ENCODE data around the gene HRAS. TPM values are rescaled to one million over a fixed set of nuclear protein-coding genes. Genes with fewer than 3 reads are reported as not detected.

Gene HRAS
- total and polyA plus RNA-seq, 7 donors: 43.6 to 76.2 (median 56.3) TPM

DNA sequence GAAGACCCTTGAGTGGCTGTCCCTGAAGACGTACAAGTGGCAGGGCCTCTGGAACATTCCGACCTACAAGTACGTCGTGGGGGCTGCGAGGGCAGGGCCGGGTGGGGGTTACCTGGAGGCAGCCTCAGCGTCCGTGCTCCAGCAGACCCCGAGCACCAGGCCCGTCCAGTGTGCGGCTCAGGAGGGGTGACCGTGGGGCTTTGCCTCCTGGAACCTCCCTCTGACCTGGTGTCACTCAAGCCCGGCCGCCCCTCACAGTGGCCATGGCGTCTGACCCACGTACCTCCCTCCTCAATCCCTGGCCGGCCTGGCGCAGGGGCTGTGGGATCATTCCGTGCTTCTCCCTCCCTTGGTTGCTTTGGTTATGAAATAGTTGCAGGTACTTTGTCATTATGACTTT is 46.8 kb downstream of the HRAS start:
- H3K4me3 ChIP-seq: no peak overlapping the region
- H3K9me3 ChIP-seq: no peaks in the 10 kb centered on the region
- 93 to 96% (median 95%) methylated on average over 19 of the region's 19 CpGs for WGBS, 3 donors
- intact Hi-C loops (cut with DNase I): no loop called here
- H3K27ac ChIP-seq: no peak overlapping the region
- DNase-seq: peak in 1 of 2 donors; percentile 45
- H3K27me3 ChIP-seq (ENCODE audit: insufficient read depth in 3 of 3, low read length in 2 of 3): no peaks in the 10 kb centered on the region
- peaks cover 0 to 42% of the 10 kb centered on the region in 2 donors for H3K36me3 ChIP-seq (ENCODE audit: insufficient read depth in 1 of 2, low read depth in 1 of 2)
- TF ChIP-seq, protein P1, sequence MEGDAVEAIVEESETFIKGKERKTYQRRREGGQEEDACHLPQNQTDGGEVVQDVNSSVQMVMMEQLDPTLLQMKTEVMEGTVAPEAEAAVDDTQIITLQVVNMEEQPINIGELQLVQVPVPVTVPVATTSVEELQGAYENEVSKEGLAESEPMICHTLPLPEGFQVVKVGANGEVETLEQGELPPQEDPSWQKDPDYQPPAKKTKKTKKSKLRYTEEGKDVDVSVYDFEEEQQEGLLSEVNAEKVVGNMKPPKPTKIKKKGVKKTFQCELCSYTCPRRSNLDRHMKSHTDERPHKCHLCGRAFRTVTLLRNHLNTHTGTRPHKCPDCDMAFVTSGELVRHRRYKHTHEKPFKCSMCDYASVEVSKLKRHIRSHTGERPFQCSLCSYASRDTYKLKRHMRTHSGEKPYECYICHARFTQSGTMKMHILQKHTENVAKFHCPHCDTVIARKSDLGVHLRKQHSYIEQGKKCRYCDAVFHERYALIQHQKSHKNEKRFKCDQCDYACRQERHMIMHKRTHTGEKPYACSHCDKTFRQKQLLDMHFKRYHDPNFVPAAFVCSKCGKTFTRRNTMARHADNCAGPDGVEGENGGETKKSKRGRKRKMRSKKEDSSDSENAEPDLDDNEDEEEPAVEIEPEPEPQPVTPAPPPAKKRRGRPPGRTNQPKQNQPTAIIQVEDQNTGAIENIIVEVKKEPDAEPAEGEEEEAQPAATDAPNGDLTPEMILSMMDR (IDR thresholded peaks at IDR 0.05): no peak
- H3K4me1 ChIP-seq: no peaks in the 10 kb centered on the region
- ATAC-seq: no peak

DNA sequence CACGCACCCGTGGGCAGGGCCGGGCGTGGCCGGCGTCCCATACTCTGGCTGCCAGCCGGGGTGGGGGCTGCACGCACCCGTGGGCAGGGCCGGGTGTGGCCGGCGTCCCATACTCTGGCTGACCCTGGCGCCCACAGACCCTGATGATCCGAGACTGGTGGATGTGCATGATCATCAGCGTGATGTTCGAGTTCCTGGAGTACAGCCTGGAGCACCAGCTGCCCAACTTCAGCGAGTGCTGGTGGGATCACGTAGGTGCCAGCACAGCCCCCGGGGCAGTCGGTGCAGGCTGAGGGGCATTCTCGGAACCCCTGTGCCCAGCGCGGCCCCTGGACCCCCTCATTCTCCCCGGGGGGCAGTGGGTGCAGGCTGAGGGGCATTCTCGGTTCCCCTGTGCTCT is 47.3 kb downstream of the HRAS start:
- TF ChIP-seq, protein P1 (IDR thresholded peaks at IDR 0.05): no peak
- Histone ChIP-seq H3K36me3 (ENCODE audit: insufficient read depth in 1 of 2, low read depth in 1 of 2) (peaks cover 0 to 37% of the 10 kb centered on the region in 2 donors), H3K27me3 (ENCODE audit: insufficient read depth in 3 of 3, low read length in 2 of 3) (no peaks in the 10 kb centered on the region), H3K9me3 (no peaks in the 10 kb centered on the region), H3K4me1 (no peaks in the 10 kb centered on the region), H3K4me3 (no peak overlapping the region), H3K27ac (no peak overlapping the region)
- ATAC-seq: no peak
- peak in 1 of 2 donors; percentile 55 for DNase-seq
- intact Hi-C loops (cut with DNase I): no loop called here
- 76 to 86% (median 83%) methylated on average over 21 to 25 of the region's 25 CpGs for WGBS, 3 donors

DNA sequence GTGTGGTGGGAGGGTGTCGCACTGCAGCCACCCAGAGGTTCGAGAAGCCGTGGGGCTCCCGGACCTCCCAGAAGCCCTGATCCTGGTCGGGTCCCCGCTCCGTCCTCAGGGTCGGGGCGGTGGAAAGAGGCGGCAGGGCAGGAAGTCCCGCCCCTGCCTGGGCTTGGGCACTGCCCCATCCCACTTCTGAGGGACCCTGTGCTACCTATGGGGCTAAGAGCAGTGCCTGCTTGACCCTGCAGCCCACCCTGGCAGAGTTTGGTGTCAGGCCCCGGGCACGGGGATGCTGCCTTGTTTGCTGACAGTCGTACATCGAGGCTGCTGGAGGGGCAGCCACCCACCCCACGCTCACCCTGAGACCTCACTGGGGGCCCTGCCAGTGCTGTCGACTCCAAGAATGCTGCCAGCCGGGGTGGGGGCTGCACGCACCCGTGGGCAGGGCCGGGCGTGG is 47.8 kb downstream of the HRAS start:
- no peak for ATAC-seq
- TF ChIP-seq, protein P1 (IDR thresholded peaks at IDR 0.05): no peak
- Histone ChIP-seq H3K4me3 (no peak overlapping the region), H3K4me1 (no peaks in the 10 kb centered on the region), H3K27ac (no peak overlapping the region), H3K27me3 (ENCODE audit: insufficient read depth in 3 of 3, low read length in 2 of 3) (no peaks in the 10 kb centered on the region), H3K9me3 (no peaks in the 10 kb centered on the region), H3K36me3 (ENCODE audit: insufficient read depth in 1 of 2, low read depth in 1 of 2) (peaks cover 0 to 32% of the 10 kb centered on the region in 2 donors)
- intact Hi-C loops (cut with DNase I): no loop called here
- no peak for DNase-seq
- 87 to 90% (median 88%) methylated on average over 16 to 22 of the region's 22 CpGs for WGBS, 3 donors

DNA sequence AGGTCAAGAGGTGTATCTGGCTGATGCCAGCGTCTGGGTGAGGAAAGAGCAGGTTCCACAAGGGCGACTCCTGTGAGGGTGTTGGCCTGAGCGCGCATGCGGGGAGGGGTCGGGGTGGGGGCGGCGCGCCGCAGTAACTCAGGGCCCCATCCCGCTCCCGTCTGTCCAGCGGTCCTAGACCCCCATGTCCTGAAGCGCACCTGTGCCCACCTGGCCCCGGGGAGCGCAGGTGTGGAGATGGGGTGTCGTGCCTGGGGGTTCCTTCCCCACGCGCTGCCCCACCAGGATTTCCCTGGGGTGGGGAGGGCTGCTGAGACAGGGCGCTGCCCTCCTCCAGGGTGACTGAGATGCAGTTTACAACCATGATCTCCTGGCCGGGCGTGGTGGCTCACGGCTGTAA is 49.2 kb downstream of the HRAS start:
- peak in 1 of 2 donors; percentile 28 for DNase-seq
- ATAC-seq: no peak

More for the DNA sequence above, 49.2 kb downstream of the HRAS start:
- Histone ChIP-seq H3K4me1 (no peaks in the 10 kb centered on the region), H3K27ac (no peak overlapping the region), H3K36me3 (ENCODE audit: insufficient read depth in 1 of 2, low read depth in 1 of 2) (peaks cover 0 to 28% of the 10 kb centered on the region in 2 donors), H3K27me3 (ENCODE audit: insufficient read depth in 3 of 3, low read length in 2 of 3) (no peaks in the 10 kb centered on the region), H3K4me3 (no peak overlapping the region), H3K9me3 (no peaks in the 10 kb centered on the region)
- 96 to 98% (median 96%) methylated on average over 22 to 23 of the region's 23 CpGs for WGBS, 3 donors
- TF ChIP-seq, protein P1 (IDR thresholded peaks at IDR 0.05): no peak
- intact Hi-C loops (cut with DNase I): no loop called here
